BJ (cell line): Measurements from ENCODE around the gene TPSG1. TPM values are rescaled to one million over a fixed set of nuclear protein-coding genes. Genes with fewer than 3 reads are reported as not detected.

Experiments used
- CTCF ChIA-PET: fragments of 350-600 bp; formaldehyde crosslinking; extraction: SDS; loops from one replicate; lab custom pipeline; 2021; ENCODE audit warnings: antibody characterized with exemption, inconsistent platforms; lab: Yijun Ruan, JAX
- POLR2A ChIA-PET: fragments of 300-600 bp; sonication (Branson Sonifier 250); formaldehyde crosslinking; extraction: SDS; loops from one replicate; lab custom pipeline; 2021; ENCODE audit warnings: antibody characterized with exemption; lab: Charles Lee
- DNase-seq: peaks from one replicate; pipeline ENCODE4 v3.0.0-alpha.2; 2011; ENCODE audit warnings: low read depth
- H3K27me3 ChIP-seq: 2 replicates; pipeline ENCODE4 v1.6.0; 2011; ENCODE audit warnings: low read length; ENCODE audit not compliant: control insufficient read depth, insufficient read depth
- H3K36me3 ChIP-seq: 2 replicates; pipeline ENCODE4 v1.5.1; 2011; ENCODE audit warnings: low read length; ENCODE audit not compliant: control insufficient read depth, insufficient read depth
- H3K4me3 ChIP-seq: 2 replicates; pipeline ENCODE4 v1.5.1; 2011; ENCODE audit warnings: low read depth, mild to moderate bottlenecking, control low read depth, low read length
- CTCF ChIP-seq: IDR thresholded peaks from 2 replicates; pipeline ENCODE4 v1.5.1; 2011; ENCODE audit warnings: low read depth, mild to moderate bottlenecking, control low read depth, inconsistent platforms, low read length, moderate library complexity; ENCODE audit not compliant: insufficient read depth
- polyA plus RNA-seq: library from polyadenylated mRNA; depleted of rRNA; stranded (reverse); fragments of >200 nt; gene quantifications from 2 replicates; pipeline ENCODE4 v1.2.3, GENCODE V29; 2011

Gene TPSG1
- polyA plus RNA-seq, 1 experiment = not detected

GRCh38 chr16:1177750-1178149, 47.3 kb downstream of the TPSG1 start:
- no peak for DNase-seq
- Histone ChIP-seq H3K27me3 (no peaks in the 10 kb centered on the region), H3K4me3 (no peak overlapping the region), H3K36me3 (no peaks in the 10 kb centered on the region)
- POLR2A ChIA-PET = no interaction called here
- no peak for TF ChIP-seq CTCF
- CTCF ChIA-PET = no interaction called here

DNA sequence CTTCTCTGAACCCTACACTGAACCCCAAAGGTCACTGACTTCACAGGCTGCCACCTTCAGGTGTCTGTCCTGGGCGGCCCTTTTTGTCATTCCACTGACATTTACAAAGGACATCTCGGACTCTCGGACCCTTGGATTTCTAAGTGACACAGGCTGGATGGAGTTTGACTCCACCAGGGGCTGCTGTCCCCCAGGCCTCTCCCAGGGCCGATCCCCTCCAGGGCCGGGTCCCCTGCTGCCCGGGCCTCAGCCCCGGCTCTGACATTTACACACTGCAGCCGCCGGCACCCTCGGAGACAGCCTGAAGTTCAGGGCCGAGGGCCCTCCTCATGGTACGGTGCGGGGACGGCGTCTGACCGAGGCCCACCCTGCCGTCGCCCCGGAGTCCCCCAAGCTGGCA, 48.0 kb downstream of the TPSG1 start:
- ChIA-PET POLR2A (no interaction called here), CTCF (no interaction called here)
- no peak for TF ChIP-seq CTCF
- no peaks in the 10 kb centered on the region for H3K27me3 ChIP-seq
- no peak overlapping the region for H3K4me3 ChIP-seq
- DNase-seq = no peak
- H3K36me3 ChIP-seq = no peaks in the 10 kb centered on the region

DNA sequence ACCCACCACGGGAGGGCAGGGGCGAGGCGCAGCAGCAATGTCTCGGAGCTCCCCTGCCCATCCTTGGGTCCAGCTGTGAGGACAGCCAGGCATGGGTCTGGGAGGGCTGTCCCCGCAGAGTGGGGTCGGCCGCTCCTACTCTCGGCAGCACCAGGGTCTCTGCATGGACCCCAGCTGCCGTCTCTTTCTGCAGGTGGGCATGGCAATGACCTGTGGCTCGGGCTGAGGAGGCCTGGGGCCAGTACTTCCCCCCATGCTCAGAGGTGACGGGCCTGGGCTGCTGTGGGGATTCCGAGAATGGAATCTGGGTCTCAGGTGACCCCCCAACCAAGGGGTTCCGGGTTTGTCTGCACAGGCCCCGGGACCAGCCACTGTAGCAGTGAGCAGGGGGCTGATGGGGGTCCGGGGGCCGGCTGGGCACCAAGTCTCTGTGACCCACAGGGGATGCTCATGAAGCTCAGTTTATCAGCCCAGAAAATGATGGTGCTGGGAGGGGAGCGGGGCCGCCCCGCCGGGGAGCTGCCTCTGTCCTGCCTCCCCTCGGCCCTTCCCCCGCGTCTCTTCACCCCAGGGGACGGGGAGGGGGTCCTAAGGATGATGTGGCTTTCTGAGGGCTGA, 48.7 kb downstream of the TPSG1 start:
- TF ChIP-seq CTCF = no peak
- Histone ChIP-seq H3K4me3 (no peak overlapping the region), H3K27me3 (no peaks in the 10 kb centered on the region), H3K36me3 (no peaks in the 10 kb centered on the region)
- ChIA-PET CTCF (no interaction called here), POLR2A (no interaction called here)
- no peak for DNase-seq

DNA sequence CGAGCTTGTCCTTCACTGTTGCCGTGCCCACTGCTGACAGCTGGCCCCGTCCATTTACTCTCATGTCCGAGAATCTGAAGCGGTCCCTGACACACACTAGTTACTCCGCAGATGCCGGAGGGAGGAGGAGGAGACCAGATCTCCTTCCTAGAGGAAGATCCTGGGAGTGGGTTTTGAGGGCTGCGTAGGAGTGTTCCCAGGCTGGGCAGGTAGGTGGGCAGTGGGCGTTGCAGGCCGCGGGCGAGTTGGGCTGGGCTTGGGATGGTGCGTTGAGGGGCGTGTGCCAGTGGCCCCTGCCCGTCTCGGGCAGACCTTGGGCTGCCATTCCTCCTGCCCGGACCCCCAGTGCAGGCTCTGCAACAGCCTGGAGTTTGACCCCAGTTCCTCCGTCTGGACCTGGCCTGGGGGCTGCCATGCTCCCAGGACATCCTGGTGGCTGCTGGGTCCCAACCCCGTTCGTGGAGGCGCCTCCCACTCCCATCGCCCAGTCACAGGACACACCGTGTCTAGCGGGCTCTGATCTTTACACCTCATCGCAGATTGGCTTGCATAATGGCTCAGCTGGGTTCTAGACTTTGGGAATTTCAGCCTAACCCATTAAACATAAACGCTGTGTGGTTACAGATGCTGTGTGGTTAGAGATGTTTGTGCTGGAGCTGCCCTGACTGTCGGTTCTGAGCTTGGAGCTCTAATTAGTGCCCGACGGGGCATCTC, 49.3 kb downstream of the TPSG1 start:
- TF ChIP-seq CTCF = no peak
- H3K4me3 ChIP-seq = no peak overlapping the region
- H3K27me3 ChIP-seq = no peaks in the 10 kb centered on the region
- ChIA-PET POLR2A (no interaction called here), CTCF (no interaction called here)
- DNase-seq = no peak
- H3K36me3 ChIP-seq = no peaks in the 10 kb centered on the region

DNA sequence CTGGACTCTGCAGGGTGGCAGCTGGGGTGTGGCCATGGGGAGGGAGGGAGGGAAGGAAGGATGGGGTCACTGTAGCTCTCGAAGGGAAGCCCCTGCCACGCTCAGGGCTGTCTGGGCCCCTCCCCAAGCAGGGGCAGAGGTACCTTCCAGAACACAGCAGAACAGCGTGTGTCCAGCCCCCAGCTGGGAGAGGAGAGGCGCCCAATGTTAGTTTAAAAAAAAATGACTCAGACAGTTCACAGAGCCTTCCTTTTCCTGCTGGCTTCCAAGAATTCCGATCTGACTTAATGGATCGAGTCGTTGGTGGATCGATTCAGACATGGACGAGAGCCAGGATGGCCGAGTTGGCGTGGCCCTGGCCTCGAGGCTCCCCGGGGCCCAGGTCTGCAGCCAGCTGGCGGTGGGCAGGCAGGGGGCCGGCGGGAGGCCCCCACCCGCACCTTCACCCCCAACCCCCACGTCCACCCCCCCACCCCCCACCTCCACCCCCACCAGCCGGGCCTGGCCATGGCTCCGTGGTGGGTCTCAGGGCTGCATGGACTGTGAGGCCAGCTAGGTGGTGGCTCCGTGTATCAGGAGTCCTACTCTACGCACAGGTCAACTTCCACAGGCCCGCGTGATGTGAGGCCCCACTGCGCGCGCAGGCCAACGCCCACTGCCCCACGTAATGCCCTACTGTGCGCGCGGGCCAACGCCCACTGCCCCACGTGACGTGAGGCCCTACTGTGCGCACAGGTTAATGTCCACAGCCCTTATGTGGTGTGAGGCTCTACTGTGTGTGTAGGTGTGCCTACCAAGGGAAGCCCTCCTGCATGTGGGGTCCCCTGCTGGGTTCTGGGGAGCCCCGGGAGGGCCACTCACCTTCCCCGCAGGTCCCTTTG, 50.4 kb downstream of the TPSG1 start:
- Histone ChIP-seq H3K4me3 (no peak overlapping the region), H3K36me3 (no peaks in the 10 kb centered on the region), H3K27me3 (no peaks in the 10 kb centered on the region)
- no peak for DNase-seq
- ChIA-PET POLR2A (no interaction called here), CTCF (no interaction called here)
- TF ChIP-seq CTCF = no peak
